Activated CD8-positive, alpha-beta memory T cell treated with anti-CD3 and anti-CD28 coated beads for 48 hours (primary cell): ENCODE measurements around the gene COX18.

Experiments used
- DNase-seq, 3 experiments: peaks; one replicate each; pipeline ENCODE4 v3.0.0-alpha.2; 2020; ENCODE audit warnings: low read depth in 2 of 3, low spot score in 2 of 3

Gene COX18

DNA sequence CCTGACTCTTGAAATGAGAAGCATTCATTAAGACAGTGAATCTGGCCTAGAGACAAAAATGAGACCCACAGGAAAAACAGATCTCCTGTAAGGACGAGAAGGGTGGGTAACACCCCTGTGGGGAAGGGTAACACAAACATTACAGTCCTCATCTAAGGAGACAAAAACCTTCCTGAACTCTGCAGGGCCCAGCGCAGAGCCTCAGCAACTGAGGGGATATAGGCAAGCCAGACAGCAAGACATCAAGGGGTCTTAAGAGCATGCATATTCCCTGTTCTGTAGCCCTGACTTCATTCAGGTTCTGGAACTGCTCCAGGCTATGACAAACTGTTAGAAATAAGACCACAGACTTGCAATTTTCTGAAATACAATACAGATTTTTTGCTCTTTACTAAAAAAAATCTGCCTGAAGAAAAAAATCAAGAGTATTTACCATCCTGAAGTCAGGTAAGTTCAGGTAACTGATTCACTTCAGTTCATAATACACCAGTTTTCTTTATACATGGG lies 15.5 kb downstream of the COX18 start:
- no peak for DNase-seq

DNA sequence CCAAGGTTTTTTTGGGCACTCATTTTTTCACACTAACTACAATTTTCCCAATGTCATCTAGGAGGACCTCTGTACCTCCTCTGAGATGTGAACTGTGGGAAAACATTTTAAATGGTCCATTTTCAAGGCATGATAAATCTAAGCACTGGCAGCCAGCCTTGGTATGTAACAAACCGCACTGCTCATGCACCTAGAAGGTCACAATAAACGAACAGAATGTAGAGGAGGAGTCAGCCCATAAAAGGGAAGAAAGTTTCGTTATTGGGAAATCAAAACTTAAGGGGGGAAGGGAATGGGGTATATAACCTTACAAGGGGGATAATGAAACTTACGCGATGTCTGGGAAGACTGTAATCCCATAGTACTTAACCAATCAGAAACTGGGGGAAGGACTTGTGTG lies 16.4 kb downstream of the COX18 start:
- no peak for DNase-seq

DNA sequence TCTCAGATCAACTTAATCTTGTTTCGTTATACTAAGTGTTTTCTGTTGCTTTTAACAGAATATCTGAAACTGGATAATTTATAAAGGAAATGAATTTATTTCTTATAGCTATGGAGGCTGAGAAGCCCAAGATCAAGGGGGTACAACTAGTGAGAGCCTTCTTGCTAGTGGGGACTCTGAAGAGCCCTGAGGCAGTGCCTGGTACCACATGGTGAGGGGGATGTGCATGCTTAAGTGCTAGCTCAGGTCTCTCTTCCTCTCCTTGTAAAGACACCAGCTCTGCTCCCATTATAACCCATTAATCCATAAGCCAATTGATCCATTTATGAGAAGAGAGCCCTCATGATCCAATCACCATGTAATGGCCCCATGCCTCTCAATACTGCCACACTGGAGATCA lies 17.9 kb downstream of the COX18 start:
- no peak for DNase-seq

DNA sequence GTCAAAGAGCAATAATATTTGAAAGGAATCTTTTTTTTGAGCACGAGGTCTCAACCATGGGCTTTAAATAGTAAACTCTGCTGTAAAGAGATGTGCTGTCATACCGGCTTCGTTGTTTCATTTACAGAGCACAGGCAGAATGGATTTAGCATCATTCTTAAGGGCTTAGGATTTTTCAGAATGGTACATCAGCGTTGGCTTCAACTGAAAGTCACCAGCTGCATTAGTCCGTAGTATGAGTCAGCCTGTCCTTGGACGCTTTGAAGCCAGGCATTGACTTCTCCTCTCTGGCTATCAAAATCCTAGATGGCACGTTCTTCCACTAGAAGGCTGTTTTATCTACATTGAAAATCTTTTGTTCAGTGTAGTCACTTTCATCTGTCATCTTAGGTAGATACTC lies 23.6 kb downstream of the COX18 start:
- no peak for DNase-seq

DNA sequence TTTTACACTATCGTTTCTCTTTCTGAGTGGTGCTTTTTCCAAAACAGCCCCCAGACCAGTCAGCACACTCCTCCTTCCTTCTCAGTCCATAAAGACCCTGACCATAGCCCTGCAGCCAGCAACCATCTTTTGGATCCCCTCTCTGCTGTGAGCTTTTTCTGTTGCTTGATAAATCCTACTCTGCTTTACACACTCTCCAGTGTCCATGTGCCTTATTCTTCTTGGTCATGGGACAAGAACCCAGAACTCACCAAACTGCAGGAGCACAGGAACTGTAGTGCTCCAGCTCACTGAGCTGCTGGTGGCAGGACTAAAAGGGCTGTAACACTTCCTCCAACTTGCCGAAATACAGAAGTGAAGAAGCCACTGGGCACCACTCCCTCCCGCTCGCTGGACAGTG lies 32.5 kb downstream of the COX18 start:
- DNase-seq, result no peak

DNA sequence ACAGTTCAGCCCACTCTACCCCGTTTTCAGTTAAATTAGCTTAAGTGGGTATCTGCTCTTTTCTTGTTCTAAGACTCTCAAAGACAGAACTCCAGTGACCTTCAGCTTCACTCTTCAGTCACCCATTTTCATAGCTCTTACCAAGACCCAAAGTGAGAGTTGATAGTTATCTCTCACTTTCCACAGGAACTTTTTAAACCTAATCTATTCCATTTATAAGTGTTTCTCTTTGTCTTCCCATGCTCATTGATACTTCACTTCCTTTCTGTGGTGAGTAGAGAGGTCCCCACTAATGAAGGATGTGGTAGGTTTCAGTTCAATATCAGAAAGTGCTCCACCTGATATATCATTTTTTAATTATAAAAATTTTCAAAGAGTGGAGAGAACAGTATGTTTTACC lies 33.4 kb downstream of the COX18 start:
- no peak for DNase-seq

DNA sequence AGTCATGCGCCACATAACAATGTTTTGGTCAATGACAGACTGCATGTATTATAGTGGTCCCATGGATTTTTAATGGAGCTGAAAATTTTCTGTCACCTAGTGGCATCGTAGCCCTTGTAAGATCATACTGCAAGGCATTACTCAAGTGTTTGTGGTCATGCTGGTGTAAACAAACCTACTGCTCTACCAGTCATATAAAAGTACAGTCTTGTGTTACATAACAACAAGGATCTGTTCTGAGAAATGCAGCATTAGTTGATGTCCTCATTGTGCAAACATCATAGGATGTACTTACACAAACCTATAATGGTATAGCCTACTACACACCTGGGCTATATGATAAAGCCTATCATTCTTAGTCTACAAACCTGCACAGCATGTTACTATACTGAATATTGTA lies 34.6 kb downstream of the COX18 start:
- DNase-seq, result no peak

DNA sequence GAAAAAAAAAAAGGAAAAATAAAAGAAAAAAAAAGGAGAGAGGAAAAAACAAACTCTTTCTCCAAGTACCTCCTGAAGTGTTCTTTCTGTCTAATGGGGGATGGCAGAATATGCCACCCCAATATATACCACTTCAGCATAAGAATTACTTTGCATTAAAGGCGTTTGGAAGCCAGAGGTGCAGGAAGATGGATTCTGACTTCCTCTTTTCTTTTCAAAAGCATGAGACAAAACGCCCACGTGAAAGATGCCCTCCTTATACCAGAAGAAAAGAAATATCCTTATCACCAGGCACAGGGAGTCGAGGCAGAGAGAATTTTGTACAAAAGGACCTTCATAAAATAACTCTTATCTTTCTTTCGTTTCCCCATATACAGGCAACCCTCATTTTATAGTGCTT lies 40.9 kb downstream of the COX18 start:
- no peak for DNase-seq

DNA sequence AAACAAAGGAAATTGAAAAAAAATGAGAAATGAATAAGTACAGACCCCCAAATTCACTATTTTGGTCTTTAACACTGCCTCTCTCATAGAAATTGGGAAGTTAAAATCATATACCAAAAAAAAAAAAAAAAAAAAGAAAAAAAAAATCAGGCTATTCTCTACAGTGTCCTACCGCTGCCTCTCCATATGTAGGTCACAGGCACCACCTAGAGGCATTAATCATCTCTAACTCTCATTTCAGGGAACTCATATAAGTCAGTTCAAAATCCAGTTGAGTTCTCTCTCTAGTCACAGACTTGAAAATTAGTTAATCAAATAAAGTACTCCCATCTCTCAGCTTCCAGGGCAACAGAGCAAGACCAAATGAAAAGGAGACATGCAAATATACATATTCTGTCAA lies 47.9 kb downstream of the COX18 start:
- DNase-seq, result no peak

DNA sequence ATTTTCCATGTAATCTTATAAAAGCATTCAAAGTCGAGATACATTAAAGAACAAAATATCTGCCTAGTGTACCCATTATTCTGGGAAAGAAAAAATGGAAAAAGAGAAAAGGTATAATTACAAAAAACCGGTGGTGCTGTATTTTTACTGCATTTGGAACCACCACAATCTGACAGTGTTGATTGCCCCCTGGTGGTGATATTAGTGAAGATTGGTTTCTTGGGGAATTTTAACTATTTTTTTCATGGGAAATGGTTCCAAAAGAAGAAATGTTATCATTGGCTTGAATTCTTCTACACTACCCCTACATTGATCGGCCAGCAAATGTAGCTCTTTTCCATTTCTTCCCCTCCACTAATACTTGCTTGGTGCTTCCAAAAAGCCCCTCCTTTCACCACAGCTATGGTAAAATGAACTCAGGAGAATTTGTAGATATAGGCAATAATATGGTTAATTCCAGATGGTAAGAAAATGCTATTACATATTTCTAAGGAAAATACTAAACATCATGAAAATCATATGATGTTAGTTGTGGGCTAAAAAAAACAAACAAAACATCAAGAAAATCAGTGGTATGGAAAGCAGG lies 50.0 kb downstream of the COX18 start:
- DNase-seq, result no peak

DNA sequence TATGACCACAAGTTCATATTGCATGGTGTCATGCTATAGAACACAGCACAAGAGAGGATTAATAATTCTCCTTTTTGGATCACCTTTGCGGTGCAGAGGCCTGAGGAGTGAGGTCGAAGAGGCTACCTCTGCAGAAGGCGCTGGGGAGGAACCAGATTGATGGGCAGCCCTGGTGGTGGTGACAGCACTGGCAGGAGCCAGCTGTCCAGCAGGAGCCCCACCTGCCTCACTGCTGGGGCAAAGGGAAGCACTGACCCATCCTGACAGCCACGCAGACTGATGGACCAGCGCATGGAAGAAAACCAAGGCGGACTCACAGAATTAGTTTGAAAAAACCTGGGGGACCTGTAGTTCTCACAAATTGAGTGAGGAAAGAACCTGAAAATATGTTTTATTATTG lies 50.9 kb downstream of the COX18 start:
- DNase-seq, result no peak

DNA sequence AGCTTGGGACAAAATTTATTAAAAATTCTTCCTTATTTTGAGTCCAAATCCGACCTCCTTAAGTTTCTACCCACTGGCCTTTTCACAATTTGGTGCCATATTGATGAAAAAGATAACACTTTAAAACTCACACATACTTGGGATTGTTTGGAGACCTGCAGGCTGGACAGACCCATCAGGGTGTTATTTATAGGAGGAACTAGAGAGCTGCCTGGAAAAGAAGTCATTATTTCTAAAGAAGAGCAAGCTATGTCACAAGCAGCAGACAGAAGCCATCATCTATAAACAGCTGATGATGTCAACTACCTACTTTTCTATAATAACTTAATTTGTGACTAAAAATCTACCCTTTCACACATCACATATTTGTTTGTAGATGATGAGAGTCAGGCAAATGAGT lies 56.2 kb downstream of the COX18 start:
- no peak for DNase-seq

DNA sequence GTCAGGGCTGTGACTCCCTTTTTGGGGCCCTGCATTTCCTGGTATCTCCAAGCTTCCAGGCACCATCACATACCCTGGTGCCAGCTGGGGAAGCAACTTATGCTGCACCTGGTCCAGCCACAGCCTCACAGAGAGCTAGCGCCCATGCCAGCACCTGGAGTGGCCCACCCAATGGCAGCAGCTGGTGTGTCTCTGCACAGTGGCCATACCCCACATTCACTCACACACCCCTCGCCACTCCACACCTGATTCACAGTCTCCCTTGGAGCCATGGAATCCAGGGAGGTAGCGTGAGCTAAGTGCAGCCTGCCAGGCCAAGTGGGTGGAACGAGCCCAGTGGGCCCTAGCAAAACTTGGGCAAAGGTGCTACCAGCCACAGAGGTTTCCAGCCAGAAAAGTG lies 56.8 kb downstream of the COX18 start:
- no peak for DNase-seq

DNA sequence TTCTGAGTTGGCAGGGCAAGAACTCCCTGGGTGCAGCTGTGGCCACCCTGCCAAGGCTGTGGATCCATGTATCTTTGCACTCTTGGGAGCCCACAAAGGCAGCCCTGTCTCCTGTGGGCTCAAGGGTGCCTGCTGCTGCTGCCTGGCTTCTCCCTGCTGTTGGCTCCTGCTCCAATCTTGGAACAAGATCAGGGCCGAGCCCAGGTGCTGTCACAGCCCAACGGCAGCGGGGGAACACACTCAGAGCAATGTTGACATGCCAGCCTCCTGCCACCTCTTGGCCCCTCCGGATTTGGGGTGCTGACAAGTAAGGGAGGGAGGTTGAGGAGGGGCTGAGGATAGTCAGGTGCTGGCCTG lies 57.9 kb downstream of the COX18 start:
- no peak for DNase-seq

DNA sequence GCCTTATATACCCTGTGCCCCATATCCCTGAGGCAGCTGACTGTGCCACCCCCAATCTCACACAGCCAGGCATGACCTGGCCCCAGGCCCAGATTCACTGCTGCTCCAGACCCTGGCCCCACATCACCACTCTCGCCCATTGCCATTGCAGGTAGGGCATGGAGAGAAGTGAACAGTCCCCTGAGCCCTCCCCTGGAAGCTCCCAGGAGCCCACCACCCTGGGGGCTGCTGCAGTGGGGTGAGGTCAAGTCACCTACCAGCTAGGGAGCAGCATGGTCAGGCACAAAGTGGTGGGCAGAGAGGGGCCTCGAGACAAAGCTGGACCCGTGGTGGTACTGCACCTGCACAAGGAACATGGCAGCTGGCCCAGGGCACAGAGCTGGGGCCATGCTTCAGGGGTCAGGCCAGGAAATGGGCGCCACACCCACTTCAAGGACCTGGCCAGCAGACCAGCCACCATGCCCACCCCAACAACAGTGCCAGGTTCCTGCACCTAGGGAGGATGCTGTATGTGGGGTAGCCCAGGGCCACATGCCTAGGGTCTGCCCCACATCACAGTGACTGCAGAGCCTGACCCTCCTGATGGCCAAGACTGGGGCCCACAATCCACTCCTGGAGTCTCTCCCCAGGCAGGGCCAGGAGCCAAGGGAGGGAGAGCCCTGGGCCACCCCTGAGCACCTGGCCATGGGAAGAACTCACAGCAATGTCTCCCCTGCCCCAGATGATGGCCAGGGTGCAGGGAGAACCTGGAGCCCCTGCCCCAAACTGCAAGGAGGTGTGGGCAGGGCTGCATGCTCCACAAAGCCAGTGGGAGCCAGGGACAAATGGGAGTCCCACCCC lies 58.5 kb downstream of the COX18 start:
- DNase-seq, result no peak

DNA sequence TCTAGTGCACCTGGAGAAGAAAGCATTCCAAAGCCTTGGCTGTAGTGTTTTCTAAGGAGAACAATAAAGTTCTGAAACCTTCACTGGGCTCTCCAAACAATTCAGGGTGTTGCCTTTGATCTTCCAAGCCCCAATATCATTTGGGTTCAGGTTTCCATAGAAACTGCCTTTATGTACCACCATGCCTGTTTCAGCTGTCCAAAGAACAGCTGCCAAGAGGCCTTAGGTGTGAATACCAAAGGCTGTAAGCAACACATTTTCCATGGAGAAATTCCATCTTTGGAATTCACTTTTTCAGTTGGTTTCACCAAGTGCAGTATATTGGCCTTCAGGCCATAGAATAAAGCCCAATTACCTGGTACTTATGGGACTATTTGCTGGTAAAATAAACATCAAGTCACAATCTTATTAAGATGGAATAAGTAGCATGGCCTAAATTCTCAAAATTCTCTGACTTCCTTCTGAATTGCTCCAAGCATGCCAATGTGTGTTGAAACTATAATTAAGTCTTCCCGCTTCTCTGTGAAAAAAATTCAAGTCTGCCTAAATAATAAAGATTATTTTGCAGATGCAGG lies 61.9 kb downstream of the COX18 start:
- DNase-seq, result no peak

DNA sequence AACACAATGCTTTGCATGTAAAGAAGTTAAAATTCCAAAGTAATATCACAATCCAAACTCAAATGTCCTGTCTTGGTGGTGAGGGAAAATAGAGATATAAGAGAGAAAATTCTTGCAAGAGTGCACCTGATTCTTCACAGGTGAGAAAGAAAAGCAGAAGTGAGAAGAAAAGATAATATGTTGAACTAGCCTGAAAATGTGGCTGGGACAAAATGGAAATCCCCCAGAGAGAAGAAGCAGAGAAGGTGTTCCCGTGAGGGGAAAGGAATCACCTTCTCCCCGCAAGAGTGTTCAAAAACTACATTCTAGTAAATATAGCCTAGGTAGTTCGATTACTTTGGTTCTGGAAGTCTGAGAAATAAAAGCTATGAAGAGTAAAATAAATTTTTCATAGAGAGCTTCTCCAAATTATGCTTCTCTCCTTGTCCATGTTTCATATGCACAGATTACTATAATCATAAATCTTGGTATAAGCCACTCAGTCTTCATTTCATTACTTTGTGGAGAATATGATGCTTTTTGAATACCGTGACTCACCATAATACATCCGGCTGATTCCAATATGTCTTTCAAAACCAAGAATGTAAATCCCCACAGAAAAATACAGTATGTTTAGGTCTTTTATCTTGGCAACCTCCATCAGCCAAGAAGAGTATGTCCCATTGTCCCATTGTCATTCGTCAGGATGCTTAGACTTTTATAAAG lies 63.1 kb downstream of the COX18 start:
- DNase-seq, result no peak

DNA sequence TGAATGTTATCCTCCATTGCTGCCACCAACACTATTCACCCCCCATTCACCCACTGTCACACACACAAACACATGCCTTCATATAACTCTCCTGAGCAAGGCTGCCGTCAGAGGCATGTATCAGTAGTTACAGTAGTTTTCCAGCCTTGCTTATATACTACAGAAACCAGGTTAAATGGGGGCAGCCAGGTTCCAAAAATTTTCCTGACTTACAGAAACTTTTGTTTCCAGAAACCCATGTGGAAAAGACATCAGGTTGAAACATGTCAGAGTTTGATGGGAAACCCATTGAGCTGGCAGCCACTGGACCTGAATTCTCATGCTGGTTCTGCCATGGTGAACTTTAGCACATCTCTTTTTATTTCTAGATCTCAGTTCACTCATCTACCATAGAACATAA lies 64.0 kb downstream of the COX18 start:
- no peak for DNase-seq
